ACC112 (cell line): ENCODE data around the gene OPRL1.

Source experiments
- H2AFZ ChIP-seq: fragments of 200-600 bp; sonication (generic); one replicate; pipeline ENCODE4 v1.6.0; 2017; ENCODE audit warnings: antibody characterized with exemption, low read length; ENCODE audit not compliant: unreplicated experiment
- H3K27ac ChIP-seq: fragments of 200-600 bp; sonication (generic); 2 replicates; pipeline ENCODE4 v1.5.1; 2014; ENCODE audit warnings: low read depth, mild to moderate bottlenecking, antibody characterized with exemption, low read length, moderate library complexity
- H3K27me3 ChIP-seq: fragments of 200-600 bp; sonication (generic); 2 replicates; pipeline ENCODE4 v1.6.1; 2014; ENCODE audit warnings: mild to moderate bottlenecking, antibody characterized with exemption, low read length, moderate library complexity, mixed read lengths; ENCODE audit not compliant: insufficient read depth
- H3K36me3 ChIP-seq: fragments of 200-600 bp; sonication (generic); 2 replicates; pipeline ENCODE4 v1.6.1; 2016; ENCODE audit warnings: mild to moderate bottlenecking, antibody characterized with exemption, low read length, moderate library complexity, mixed read lengths; ENCODE audit not compliant: insufficient read depth
- H3K4me1 ChIP-seq: fragments of 200-600 bp; sonication (generic); one replicate; pipeline ENCODE4 v1.6.1; 2016; ENCODE audit warnings: low read length, mixed read lengths; ENCODE audit not compliant: insufficient read depth, unreplicated experiment, control insufficient read depth
- H3K4me3 ChIP-seq: fragments of 200-600 bp; sonication (generic); 2 replicates; pipeline ENCODE4 v1.5.1; 2014; ENCODE audit warnings: mild to moderate bottlenecking, low read depth, low read length
- H3K79me2 ChIP-seq: fragments of 200-600 bp; sonication (generic); one replicate; pipeline ENCODE4 v1.6.0; 2016; ENCODE audit warnings: low read length; ENCODE audit not compliant: control insufficient read depth, unreplicated experiment, insufficient read depth

OPRL1 gene

DNA sequence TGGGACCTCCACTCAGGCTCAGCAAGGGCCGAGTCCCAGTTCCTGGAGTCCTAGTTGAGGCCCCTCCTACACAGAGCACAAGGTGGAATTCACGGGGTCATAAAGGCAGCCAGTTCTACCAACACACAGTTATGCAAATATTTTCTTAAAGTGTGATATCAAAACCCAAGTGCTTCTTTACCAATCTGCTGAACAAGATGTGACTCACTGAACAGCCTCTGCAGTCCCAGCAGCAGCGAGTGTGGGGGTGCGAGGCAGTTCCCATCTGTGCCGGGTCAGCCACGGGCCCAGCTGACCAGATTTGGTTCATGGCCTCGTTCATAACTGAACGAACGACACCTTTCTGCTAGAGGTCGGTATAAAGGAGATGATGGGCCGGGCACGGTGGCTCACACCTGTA lies 21.3 kb upstream of the OPRL1 start:
- no peaks in the 10 kb centered on the region for H3K36me3 ChIP-seq
- H3K79me2 ChIP-seq = peaks cover 5% of the 10 kb centered on the region
- H3K4me1 ChIP-seq = peaks cover 33% of the 10 kb centered on the region
- no peaks in the 10 kb centered on the region for H3K27me3 ChIP-seq
- no peak overlapping the region for H2AFZ ChIP-seq
- H3K4me3 ChIP-seq = no peak overlapping the region
- no peak overlapping the region for H3K27ac ChIP-seq

DNA sequence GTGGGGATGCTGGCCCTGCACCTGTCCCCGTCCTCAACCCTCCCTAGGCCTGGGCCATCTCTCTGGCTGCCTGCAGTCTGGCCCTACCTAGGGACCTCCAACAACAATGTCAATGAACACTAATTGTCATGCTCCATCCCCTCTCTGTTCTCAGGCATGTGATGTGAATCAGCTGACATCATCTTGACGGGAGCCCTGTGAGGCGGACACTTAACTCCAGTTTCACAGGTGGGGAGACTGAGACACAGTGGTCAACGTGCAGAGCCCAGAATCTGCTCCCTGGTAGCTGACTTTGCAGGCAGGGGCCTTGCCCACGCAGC lies 17.6 kb upstream of the OPRL1 start:
- H3K27ac ChIP-seq = no peak overlapping the region
- peak overlapping the region; percentile 84 for H3K4me3 ChIP-seq
- H3K4me1 ChIP-seq = peaks cover 43% of the 10 kb centered on the region
- H3K36me3 ChIP-seq = no peaks in the 10 kb centered on the region
- H2AFZ ChIP-seq = peak overlapping the region; percentile 34
- peaks cover 6% of the 10 kb centered on the region for H3K79me2 ChIP-seq
- no peaks in the 10 kb centered on the region for H3K27me3 ChIP-seq

DNA sequence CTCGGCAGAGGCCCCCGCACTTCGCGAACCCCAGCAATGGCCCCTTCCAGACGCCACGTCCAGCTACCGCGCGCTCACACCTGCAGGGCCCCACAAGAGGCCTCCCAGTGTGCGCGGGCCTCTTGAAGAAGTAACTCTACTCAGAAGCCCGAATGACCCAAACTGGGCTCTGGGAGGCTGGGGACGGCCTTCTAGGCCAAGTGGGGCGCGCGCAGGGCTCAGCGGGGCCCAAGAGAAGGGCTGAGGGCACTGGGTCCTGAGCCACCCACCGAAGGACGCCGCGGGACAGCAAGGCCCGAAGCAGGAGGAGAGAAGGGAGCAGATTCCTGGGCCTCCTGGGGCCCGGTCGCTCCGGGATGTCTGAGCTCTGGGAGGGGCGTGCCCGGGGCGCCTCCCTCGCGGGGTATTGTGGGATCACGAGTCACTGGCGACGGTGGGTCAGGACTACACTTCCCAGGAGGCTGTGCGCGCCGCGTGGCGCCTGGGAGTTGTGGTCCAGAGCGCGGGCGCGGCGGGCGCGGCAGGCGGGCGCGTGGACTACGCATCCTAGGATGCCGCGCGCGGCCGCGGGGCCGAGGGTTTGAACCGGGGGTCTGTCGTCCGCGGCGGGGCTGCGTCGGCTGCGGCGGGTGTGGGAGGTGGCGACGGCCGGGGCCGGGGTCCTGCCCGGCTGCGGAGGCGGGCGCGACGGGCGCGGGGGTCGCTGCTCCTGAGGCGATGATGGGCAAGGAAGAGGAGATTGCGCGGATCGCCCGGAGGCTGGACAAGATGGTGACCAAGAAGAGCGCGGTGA lies 17.1 kb upstream of the OPRL1 start, which contains the start of gene TCEA2:
TSS of gene TCEA2 (plus strand) at position 603 of the 793 bp plus-strand sequence. CDS start at position 718, 115 bp downstream.
- H3K4me1 ChIP-seq = peaks cover 43% of the 10 kb centered on the region

DNA sequence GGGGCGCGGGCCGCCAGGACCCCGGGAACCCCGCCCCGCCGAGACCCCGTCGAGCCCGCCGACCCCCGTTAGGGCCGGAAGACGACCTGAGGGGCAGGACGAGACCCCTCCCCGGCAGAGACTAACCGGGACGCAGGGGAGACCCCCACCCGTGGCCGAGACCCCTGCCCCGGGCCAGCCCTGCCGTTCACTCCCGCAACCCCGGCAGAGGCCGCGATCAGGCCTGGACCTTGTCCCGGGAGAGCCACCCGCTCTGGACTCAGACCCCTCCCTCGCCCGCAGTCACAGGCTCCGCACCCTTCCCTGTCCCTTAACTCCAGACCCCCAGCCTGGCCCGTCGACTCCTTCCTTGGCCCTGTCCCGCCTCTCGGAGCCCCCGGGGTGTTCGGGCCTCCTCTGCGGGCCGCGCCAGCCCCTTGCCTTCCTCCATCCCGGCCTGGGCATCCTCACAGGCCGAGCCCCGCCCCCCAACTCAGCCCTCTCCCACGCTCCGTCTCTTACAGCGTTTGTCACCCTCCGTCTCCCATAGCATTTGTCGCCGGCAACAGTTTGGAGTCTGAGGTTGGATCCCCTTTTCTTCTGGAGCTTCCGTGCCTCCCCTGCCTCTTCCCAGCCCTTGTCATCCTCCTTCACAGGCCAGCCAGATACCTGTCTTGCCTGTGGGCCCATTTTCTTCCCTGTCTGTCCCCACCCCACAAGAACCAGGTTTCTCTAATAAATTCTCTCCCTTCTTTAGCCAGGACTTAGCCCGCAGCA lies 16.3 kb upstream of the OPRL1 start:
- Histone ChIP-seq H3K36me3 (no peaks in the 10 kb centered on the region), H3K4me1 (peaks cover 36% of the 10 kb centered on the region), H3K27me3 (no peaks in the 10 kb centered on the region), H3K79me2 (peaks cover 6% of the 10 kb centered on the region), H3K27ac (peak overlapping the region; percentile 57), H3K4me3 (peak overlapping the region; percentile 84), H2AFZ (peak overlapping the region; percentile 59)

More for the DNA sequence above, 17.1 kb upstream of the OPRL1 start, which contains the start of gene TCEA2:
- Histone ChIP-seq H3K4me3 (peak within 1 kb of the TSS; percentile 84), H3K79me2 (peaks cover 6% of the 10 kb centered on the region), H3K27me3 (no peaks in the 10 kb centered on the region), H3K27ac (peak within 1 kb of the TSS; percentile 57), H3K36me3 (no peaks in the 10 kb centered on the region), H2AFZ (peak within 1 kb of the TSS; percentile 59)

DNA sequence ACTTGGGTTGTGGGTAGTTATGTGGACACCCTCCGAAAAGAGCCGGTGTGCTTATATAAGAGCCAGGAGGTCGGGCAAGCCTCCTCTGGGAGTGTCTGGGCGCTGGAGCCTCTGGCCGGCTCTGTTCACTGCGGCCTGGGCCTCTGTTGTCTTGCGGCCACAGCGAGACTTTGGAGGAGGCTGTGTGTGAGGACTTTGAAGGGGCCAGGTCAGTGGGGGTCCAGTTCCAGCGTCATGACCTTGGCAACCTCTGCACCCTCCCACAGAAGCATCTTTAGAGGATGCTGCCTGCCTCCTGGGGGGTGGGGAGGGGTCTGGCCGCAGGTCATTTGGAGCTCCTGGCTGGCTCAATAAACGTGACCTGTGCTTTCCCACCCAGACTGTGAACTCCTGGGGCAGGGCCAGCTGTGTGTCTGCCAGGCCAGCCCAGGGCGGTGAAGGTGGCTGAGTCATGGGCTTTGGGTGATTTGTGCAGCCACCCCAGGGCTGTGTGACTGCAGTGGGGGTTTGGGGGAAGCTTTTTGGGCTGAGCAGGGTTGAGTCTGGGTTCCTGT lies 15.7 kb upstream of the OPRL1 start:
- no peaks in the 10 kb centered on the region for H3K36me3 ChIP-seq
- no peaks in the 10 kb centered on the region for H3K27me3 ChIP-seq
- H3K27ac ChIP-seq = peak overlapping the region; percentile 57
- peaks cover 6% of the 10 kb centered on the region for H3K79me2 ChIP-seq
- peaks cover 31% of the 10 kb centered on the region for H3K4me1 ChIP-seq
- H2AFZ ChIP-seq = no peak overlapping the region
- peak overlapping the region; percentile 84 for H3K4me3 ChIP-seq

DNA sequence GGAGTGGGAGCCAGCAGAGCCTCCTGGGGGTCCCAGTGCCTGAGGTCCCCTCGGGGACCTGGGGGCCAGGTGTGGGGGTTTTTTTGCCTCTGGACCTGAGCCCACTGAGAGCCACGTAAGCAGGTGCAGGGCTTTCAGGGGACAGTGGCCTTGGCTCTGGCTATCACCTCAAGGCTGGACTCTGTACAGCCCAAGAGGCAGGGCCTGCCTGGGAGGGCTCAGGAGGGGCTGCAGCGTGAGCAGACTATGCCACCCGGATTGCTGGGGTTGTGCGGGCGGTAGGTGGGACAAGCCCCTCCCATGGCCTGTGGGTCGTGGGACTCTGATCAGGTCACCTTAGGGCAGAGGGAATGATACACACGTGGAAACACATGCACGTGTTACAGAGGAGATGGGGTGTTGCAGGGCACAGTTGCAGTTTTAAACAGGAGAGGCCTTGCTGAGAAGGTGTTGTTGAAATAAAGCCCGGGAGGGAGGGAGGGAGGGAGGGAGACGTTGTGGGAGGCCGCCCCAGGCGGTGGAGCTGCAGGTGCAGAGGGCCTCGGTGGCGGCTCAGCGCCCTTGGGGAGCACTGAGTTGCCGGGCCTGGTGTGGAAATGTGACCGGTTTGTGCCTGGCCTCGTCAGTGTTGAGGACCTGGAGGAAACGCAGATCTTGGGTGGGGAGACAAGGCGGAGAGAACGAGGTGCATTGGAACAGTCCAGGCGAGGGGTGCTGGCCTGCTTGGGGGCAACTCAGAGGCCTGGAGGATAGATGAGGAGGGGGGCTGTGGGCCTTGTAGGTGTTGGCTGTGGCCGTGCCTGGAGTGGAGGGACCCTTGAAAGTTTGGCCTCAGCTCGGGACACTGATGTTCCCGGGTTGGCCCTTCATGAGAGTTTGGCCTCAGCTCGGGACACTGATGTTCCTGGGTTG lies 14.6 kb upstream of the OPRL1 start:
- no peak overlapping the region for H3K27ac ChIP-seq
- peaks cover 31% of the 10 kb centered on the region for H3K4me1 ChIP-seq
- H3K4me3 ChIP-seq = no peak overlapping the region
- H3K27me3 ChIP-seq = no peaks in the 10 kb centered on the region
- H2AFZ ChIP-seq = no peak overlapping the region
- no peaks in the 10 kb centered on the region for H3K36me3 ChIP-seq
- peaks cover 6% of the 10 kb centered on the region for H3K79me2 ChIP-seq

DNA sequence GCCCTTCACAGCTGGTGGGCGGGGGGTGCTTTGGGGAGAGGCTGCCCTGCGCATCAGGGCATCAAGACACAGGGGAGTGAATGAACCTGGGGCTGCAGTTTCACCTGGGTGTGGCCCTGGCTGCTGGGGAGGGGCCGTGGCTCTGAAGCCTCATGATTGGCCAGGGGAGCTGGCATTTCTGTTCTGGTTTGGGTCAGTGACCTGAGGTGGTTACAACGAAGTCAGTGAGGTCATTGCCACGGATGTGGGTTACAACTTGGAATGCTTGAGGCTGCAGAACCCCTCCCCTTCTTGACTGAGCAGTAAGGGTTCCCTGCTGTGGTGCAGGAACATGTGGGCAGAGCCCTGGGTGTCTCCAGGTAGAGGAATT lies 13.9 kb upstream of the OPRL1 start:
- H3K4me1 ChIP-seq = peaks cover 31% of the 10 kb centered on the region
- no peaks in the 10 kb centered on the region for H3K36me3 ChIP-seq
- no peak overlapping the region for H2AFZ ChIP-seq
- H3K4me3 ChIP-seq = no peak overlapping the region
- H3K27me3 ChIP-seq = no peaks in the 10 kb centered on the region
- H3K27ac ChIP-seq = no peak overlapping the region
- H3K79me2 ChIP-seq = peaks cover 6% of the 10 kb centered on the region

DNA sequence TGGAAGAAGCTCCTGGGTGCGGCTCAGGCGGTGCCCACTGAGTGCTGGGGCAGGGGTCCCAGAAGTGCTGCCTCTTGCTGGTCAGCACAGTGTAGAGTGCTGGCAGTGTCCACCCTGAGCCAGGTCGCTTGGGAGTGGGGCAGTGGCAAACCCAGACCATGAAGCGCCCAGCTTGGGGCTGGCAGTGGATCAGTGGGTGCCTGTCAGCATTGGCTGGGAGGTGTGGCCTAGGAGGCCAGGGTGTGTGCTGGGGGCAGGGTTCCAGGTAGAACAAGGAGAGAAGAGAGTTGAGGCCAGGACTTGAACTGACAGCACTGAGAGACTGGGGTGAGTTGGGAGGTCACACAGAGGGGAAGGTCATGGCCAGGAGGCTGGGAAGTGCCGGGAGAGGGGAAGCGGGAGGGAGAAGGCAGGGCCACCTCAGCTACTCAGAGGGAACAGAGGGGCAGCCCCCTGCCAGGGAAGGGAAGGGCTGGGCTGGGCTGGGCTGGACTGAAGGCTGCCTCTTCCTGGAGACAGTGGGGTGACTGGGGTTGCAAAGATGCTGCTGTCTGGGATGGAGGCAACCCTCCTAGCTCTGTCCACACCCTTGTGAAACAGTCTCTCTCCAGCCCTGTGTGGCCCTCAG lies 12.8 kb upstream of the OPRL1 start:
- H3K4me1 ChIP-seq = peaks cover 31% of the 10 kb centered on the region

DNA sequence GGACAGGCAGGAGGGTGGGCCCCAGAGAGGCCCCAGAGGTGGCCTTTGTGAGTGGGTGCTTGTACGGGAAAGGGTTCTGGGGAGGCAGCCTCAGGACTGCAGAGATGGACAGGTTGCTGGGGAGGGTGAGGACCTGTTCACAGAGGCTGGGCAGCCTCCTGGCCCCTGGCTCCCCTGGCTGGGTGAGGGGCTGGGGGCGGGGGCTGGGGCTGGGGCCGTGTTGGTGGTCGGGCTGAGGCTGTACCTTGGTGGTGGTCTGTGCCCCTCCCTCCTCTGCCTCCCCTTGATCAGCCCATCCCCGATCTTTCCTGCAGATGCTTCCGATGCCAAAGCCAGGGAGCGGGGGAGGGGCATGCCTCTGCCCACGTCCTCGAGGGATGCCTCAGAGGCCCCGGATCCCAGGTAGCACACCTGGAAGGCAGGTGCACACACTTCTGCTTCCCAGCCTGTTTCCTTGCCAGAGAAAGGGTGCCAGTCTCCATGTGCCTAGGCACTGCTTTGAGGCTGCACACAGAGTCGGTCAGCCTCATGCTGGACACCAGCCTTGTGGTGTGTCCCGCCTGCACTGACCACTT lies 12.1 kb upstream of the OPRL1 start:
- Histone ChIP-seq H2AFZ (no peak overlapping the region), H3K27ac (no peak overlapping the region), H3K36me3 (no peaks in the 10 kb centered on the region), H3K79me2 (peaks cover 6% of the 10 kb centered on the region), H3K27me3 (no peaks in the 10 kb centered on the region), H3K4me3 (no peak overlapping the region), H3K4me1 (peaks cover 26% of the 10 kb centered on the region)

More for the DNA sequence above, 12.8 kb upstream of the OPRL1 start:
- H3K27ac ChIP-seq = no peak overlapping the region
- no peak overlapping the region for H2AFZ ChIP-seq
- no peaks in the 10 kb centered on the region for H3K27me3 ChIP-seq
- H3K79me2 ChIP-seq = peaks cover 6% of the 10 kb centered on the region
- no peaks in the 10 kb centered on the region for H3K36me3 ChIP-seq
- no peak overlapping the region for H3K4me3 ChIP-seq
